ENCODE results near the gene IL1R1. TPM values are rescaled to one million over a fixed set of nuclear protein-coding genes. Genes with fewer than 3 reads are reported as not detected.

The IL1R1 gene
- total RNA-seq, 1 donor from 2014 or later, result 1.7 TPM

DNA sequence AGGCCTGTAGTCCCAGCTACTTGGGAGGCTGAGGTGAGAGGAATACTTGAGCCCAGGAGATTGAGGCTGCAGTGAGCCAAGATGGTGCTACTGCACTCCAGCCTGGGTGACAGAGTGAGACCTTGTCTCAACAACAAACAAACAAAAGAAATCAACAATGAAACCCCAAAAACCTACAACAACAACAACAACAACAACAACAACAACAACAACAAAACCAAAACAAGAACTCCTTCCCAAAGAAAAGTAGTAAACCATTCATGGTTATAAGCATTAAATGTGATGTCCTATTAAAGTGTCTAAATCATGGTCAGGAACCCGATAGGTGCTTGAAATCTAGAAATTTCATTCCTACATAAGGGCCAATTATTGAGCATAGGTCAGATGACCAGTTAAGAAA, 13.5 kb upstream of the IL1R1 start:
- H3K9me3 ChIP-seq (ENCODE audit: low read depth), result no peaks in the 10 kb centered on the region
- H2AFZ ChIP-seq (replicated peaks), result no peak overlapping the region
- no peak overlapping the region for H3K4me3 ChIP-seq
- DNase-seq (ENCODE audit: low spot score), result no peak
- no peaks in the 10 kb centered on the region for H3K4me1 ChIP-seq
- H3K9ac ChIP-seq, result no peak overlapping the region
- Mint-ChIP-seq H3K27ac (no peak overlapping the region), H3K27me3 (ENCODE audit: insufficient read depth, low read depth) (peaks cover 3% of the 10 kb centered on the region), H3K36me3 (no peaks in the 10 kb centered on the region), H3K9me3 (peaks cover 4% of the 10 kb centered on the region), H3K4me1 (no peaks in the 10 kb centered on the region), H3K4me3 (no peak overlapping the region)
- H3F3A ChIP-seq (ENCODE audit: low read depth), result no peaks in the 10 kb centered on the region
- H3K27me3 ChIP-seq, result no peaks in the 10 kb centered on the region
- no peaks in the 10 kb centered on the region for H3K79me2 ChIP-seq (ENCODE audit: low read depth)
- no peaks in the 10 kb centered on the region for H4K20me1 ChIP-seq (ENCODE audit: low read depth)
- no peak overlapping the region for H3K4me2 ChIP-seq
- TF ChIP-seq, protein P1, sequence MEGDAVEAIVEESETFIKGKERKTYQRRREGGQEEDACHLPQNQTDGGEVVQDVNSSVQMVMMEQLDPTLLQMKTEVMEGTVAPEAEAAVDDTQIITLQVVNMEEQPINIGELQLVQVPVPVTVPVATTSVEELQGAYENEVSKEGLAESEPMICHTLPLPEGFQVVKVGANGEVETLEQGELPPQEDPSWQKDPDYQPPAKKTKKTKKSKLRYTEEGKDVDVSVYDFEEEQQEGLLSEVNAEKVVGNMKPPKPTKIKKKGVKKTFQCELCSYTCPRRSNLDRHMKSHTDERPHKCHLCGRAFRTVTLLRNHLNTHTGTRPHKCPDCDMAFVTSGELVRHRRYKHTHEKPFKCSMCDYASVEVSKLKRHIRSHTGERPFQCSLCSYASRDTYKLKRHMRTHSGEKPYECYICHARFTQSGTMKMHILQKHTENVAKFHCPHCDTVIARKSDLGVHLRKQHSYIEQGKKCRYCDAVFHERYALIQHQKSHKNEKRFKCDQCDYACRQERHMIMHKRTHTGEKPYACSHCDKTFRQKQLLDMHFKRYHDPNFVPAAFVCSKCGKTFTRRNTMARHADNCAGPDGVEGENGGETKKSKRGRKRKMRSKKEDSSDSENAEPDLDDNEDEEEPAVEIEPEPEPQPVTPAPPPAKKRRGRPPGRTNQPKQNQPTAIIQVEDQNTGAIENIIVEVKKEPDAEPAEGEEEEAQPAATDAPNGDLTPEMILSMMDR (IDR thresholded peaks at IDR 0.05), result no peak
- no peak overlapping the region for H3K27ac ChIP-seq
- H3K36me3 ChIP-seq, result no peaks in the 10 kb centered on the region

DNA sequence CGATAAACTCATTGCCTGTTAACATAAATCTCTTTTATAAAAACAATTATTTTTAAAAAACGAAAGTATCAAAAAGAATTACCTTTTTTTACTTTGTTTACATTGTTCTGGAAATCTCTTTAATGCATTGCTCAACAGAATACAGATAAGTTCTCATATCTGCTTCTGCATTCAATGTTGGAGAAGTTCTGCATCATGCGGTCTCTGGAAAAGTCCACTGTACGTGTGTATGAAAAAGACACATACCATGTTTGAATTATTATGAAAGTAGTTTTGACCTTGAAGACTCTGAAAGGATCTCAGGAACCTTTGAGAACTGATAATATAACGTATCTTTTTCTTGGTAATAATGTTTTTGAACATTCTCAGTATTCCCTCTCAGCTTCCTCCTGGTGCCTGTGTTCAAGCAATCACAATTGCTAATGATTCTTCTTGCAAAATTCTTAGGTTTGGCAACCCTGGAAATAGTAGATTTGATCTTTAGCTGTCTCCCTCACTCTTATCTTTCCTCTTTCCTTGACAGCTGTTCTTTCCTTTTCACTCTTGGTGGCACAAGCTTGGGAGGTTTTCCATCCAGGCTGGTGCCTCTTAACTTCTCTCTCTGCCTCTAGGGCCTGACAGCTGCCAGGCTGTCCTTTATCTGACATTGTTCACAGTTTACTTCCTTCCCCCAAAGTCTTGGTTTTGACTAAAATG, 12.4 kb upstream of the IL1R1 start:
- H3K27ac ChIP-seq, result no peak overlapping the region
- no peaks in the 10 kb centered on the region for H4K20me1 ChIP-seq (ENCODE audit: low read depth)
- no peak overlapping the region for H3K9ac ChIP-seq
- H3K4me3 ChIP-seq, result no peak overlapping the region
- Mint-ChIP-seq H3K27ac (no peak overlapping the region), H3K4me1 (no peaks in the 10 kb centered on the region), H3K9me3 (peaks cover 4% of the 10 kb centered on the region), H3K36me3 (no peaks in the 10 kb centered on the region), H3K4me3 (no peak overlapping the region), H3K27me3 (ENCODE audit: insufficient read depth, low read depth) (peaks cover 3% of the 10 kb centered on the region)
- no peaks in the 10 kb centered on the region for H3K4me1 ChIP-seq
- H3K4me2 ChIP-seq, result no peak overlapping the region
- H2AFZ ChIP-seq (replicated peaks), result no peak overlapping the region
- no peaks in the 10 kb centered on the region for H3K79me2 ChIP-seq (ENCODE audit: low read depth)
- no peak for TF ChIP-seq EZH2phosphoT487 (IDR thresholded peaks at IDR 0.05)
- TF ChIP-seq, protein P1 (IDR thresholded peaks at IDR 0.05), result no peak
- TF ChIP-seq EZH2 (IDR thresholded peaks at IDR 0.05), result no peak
- no peaks in the 10 kb centered on the region for H3F3A ChIP-seq (ENCODE audit: low read depth)
- no peak for DNase-seq (ENCODE audit: low spot score)
- no peaks in the 10 kb centered on the region for H3K9me3 ChIP-seq (ENCODE audit: low read depth)
- no peaks in the 10 kb centered on the region for H3K27me3 ChIP-seq
- no peaks in the 10 kb centered on the region for H3K36me3 ChIP-seq

DNA sequence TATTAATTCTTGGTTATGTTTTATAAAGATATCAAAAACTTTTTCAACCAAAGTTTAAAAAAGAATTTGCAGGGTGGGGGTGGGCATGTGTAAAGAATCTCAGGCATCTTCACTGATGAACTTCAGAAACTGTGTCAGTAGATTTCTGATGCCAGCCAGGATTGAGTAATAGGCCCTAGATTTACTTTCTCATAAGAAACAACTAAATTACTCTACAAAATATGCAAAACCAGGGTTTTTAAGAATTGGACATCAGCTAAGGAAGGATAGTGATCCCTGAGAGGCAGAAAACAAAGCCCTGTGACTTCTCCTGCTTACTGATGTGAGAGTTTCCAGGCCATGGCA, 11.9 kb upstream of the IL1R1 start:
- no peak overlapping the region for H2AFZ ChIP-seq (replicated peaks)
- DNase-seq (ENCODE audit: low spot score), result no peak
- no peaks in the 10 kb centered on the region for H3K36me3 ChIP-seq
- TF ChIP-seq EZH2phosphoT487 (IDR thresholded peaks at IDR 0.05), result no peak
- no peak for TF ChIP-seq EZH2 (IDR thresholded peaks at IDR 0.05)
- TF ChIP-seq, protein P1 (IDR thresholded peaks at IDR 0.05), result no peak
- Mint-ChIP-seq H3K4me1 (no peaks in the 10 kb centered on the region), H3K4me3 (no peak overlapping the region), H3K9me3 (peaks cover 4% of the 10 kb centered on the region), H3K36me3 (no peaks in the 10 kb centered on the region), H3K27ac (no peak overlapping the region), H3K27me3 (ENCODE audit: insufficient read depth, low read depth) (peaks cover 2% of the 10 kb centered on the region)
- H3K4me2 ChIP-seq, result no peak overlapping the region
- no peaks in the 10 kb centered on the region for H3K9me3 ChIP-seq (ENCODE audit: low read depth)
- no peak overlapping the region for H3K4me3 ChIP-seq
- no peak overlapping the region for H3K9ac ChIP-seq
- H3K27me3 ChIP-seq, result no peaks in the 10 kb centered on the region
- no peaks in the 10 kb centered on the region for H3K79me2 ChIP-seq (ENCODE audit: low read depth)
- H3K27ac ChIP-seq, result no peak overlapping the region
- H4K20me1 ChIP-seq (ENCODE audit: low read depth), result no peaks in the 10 kb centered on the region
- H3F3A ChIP-seq (ENCODE audit: low read depth), result no peaks in the 10 kb centered on the region
- H3K4me1 ChIP-seq, result no peaks in the 10 kb centered on the region
